SU-DHL-6 (cell line): Measurements from ENCODE around the gene SOBP.

Source experiments
- H2AFZ ChIP-seq: fragments of 200-600 bp; sonication (generic); 2 replicates; pipeline ENCODE4 v1.6.1; 2014; ENCODE audit warnings: low read depth, mild to moderate bottlenecking, moderate library complexity, mixed read lengths, antibody characterized with exemption, low read length; ENCODE audit not compliant: severe bottlenecking
- H3F3A ChIP-seq: fragments of 200-600 bp; shearing (Covaris generic); 2 replicates; pipeline ENCODE4 v1.6.0; 2016; ENCODE audit warnings: antibody characterized with exemption, mild to moderate bottlenecking; ENCODE audit not compliant: insufficient read depth
- H3K27ac ChIP-seq: fragments of 200-600 bp; sonication (generic); 2 replicates; pipeline ENCODE4 v1.5.1; 2016; ENCODE audit warnings: low read depth, mild to moderate bottlenecking, low read length, moderate library complexity, mixed read lengths
- H3K27me3 ChIP-seq: fragments of 200-600 bp; sonication (generic), shearing (Covaris generic); 2 replicates; pipeline ENCODE4 v1.6.0; 2014; ENCODE audit warnings: mild to moderate bottlenecking, low read length
- H3K36me3 ChIP-seq: fragments of 200-600 bp; sonication (generic); 2 replicates; pipeline ENCODE4 v1.6.1; 2014; ENCODE audit warnings: mild to moderate bottlenecking, low read length, mixed read lengths
- H3K4me2 ChIP-seq: fragments of 300-600, 200-600 bp; shearing (Covaris generic), sonication (generic); 2 replicates; pipeline ENCODE4 v1.6.0; 2014; ENCODE audit warnings: low read length, low read depth, mild to moderate bottlenecking; ENCODE audit not compliant: poor library complexity, severe bottlenecking
- H3K4me3 ChIP-seq: fragments of 200-600 bp; sonication (generic); 2 replicates; pipeline ENCODE4 v1.5.1; 2014; ENCODE audit warnings: antibody characterized with exemption, low read length, mild to moderate bottlenecking, mixed read lengths; ENCODE audit not compliant: insufficient read depth, poor library complexity, severe bottlenecking
- H3K79me2 ChIP-seq: fragments of 200-600 bp; sonication (generic); 2 replicates; pipeline ENCODE4 v1.6.1; 2014; ENCODE audit warnings: mild to moderate bottlenecking, low read length, moderate library complexity; ENCODE audit not compliant: insufficient read depth
- H3K9ac ChIP-seq: fragments of 200-600 bp; sonication (generic); 2 replicates; pipeline ENCODE4 v1.7.0; 2014; ENCODE audit warnings: mild to moderate bottlenecking, low read length
- H3K9me2 ChIP-seq: fragments of 200-600 bp; sonication (generic); replicated peaks from 2 replicates; pipeline ENCODE4 v1.6.1; 2014; ENCODE audit warnings: low read length; ENCODE audit not compliant: insufficient read depth
- H3K9me3 ChIP-seq: fragments of 200-600 bp; sonication (generic); 2 replicates; pipeline ENCODE4 v1.6.1; 2014; ENCODE audit warnings: low read length, mixed read lengths; ENCODE audit not compliant: insufficient read depth
- H4K20me1 ChIP-seq: fragments of 200-600 bp; sonication (generic); 2 replicates; pipeline ENCODE4 v1.6.1; 2014; ENCODE audit warnings: low read depth, mild to moderate bottlenecking, antibody characterized with exemption, low read length, moderate library complexity, mixed read lengths
- CTCF ChIP-seq: fragments of 200-600 bp; sonication (generic); IDR thresholded peaks from one replicate; pipeline ENCODE4 v1.5.1; 2017; ENCODE audit warnings: antibody characterized with exemption, mild to moderate bottlenecking, low read length, moderate library complexity; ENCODE audit not compliant: insufficient read depth, poor library complexity, severe bottlenecking
- EZH2phosphoT487 ChIP-seq: fragments of 200-600 bp; sonication (generic), shearing (Covaris generic); conservative IDR thresholded peaks from 2 replicates; pipeline ENCODE4 v1.6.1; 2018; ENCODE audit warnings: mild to moderate bottlenecking, antibody characterized with exemption, low read length, moderate library complexity, mixed read lengths

Gene SOBP

GRCh38 chr6:107679457-107679856 is 189.5 kb downstream of the SOBP start:
- Histone ChIP-seq H3K36me3 (no peaks in the 10 kb centered on the region), H3K79me2 (no peaks in the 10 kb centered on the region), H3K27ac (no peak overlapping the region), H2AFZ (no peak overlapping the region), H3K9me3 (no peaks in the 10 kb centered on the region), H3K4me3 (no peak overlapping the region), H3K9ac (no peak overlapping the region), H3F3A (no peaks in the 10 kb centered on the region), H3K4me2 (no peak overlapping the region), H4K20me1 (no peaks in the 10 kb centered on the region), H3K9me2 (no peaks in the 10 kb centered on the region), H3K27me3 (no peaks in the 10 kb centered on the region)
- TF ChIP-seq CTCF, result no peak
- no peak for TF ChIP-seq EZH2phosphoT487

GRCh38 chr6:107682721-107683120 is 192.8 kb downstream of the SOBP start:
- TF ChIP-seq CTCF, result no peak
- TF ChIP-seq EZH2phosphoT487, result no peak
- no peak overlapping the region for H3K27ac ChIP-seq
- no peaks in the 10 kb centered on the region for H3K79me2 ChIP-seq
- H3K4me2 ChIP-seq, result no peak overlapping the region
- H3K9me2 ChIP-seq, result no peaks in the 10 kb centered on the region
- no peaks in the 10 kb centered on the region for H3K9me3 ChIP-seq
- H3F3A ChIP-seq, result no peaks in the 10 kb centered on the region
- no peaks in the 10 kb centered on the region for H3K27me3 ChIP-seq
- H2AFZ ChIP-seq, result no peak overlapping the region
- H4K20me1 ChIP-seq, result no peaks in the 10 kb centered on the region
- H3K4me3 ChIP-seq, result no peak overlapping the region
- no peaks in the 10 kb centered on the region for H3K36me3 ChIP-seq
- H3K9ac ChIP-seq, result no peak overlapping the region

- Histone ChIP-seq H3K27me3 (no peaks in the 10 kb centered on the region), H3K9me3 (no peaks in the 10 kb centered on the region), H3F3A (no peaks in the 10 kb centered on the region), H3K4me2 (no peak overlapping the region), H3K9ac (no peak overlapping the region), H3K9me2 (no peaks in the 10 kb centered on the region), H4K20me1 (no peaks in the 10 kb centered on the region), H3K36me3 (no peaks in the 10 kb centered on the region), H3K4me3 (no peak overlapping the region), H2AFZ (no peak overlapping the region), H3K79me2 (no peaks in the 10 kb centered on the region), H3K27ac (no peak overlapping the region)
- TF ChIP-seq CTCF (no peak), EZH2phosphoT487 (no peak)
These were observed 193.3 kb downstream of the SOBP start for GRCh38 chr6:107683183-107683582.
